ENCODE results near the gene IL16.

IL16 gene

GRCh38 chr15:81258455-81258854 lies 61.8 kb downstream of the IL16 start:
- DNase-seq, result no peak

GRCh38 chr15:81259760-81260298 lies 63.1 kb downstream of the IL16 start:
- DNase-seq, result no peak

GRCh38 chr15:81261172-81261811 lies 64.6 kb downstream of the IL16 start:
- no peak for DNase-seq

- no peak for DNase-seq
Observed at GRCh38 chr15:81263477-81263876, 66.8 kb downstream of the IL16 start.

GRCh38 chr15:81264072-81264857 lies 67.6 kb downstream of the IL16 start:
- DNase-seq, result no peak

GRCh38 chr15:81265256-81265943 lies 68.7 kb downstream of the IL16 start:
- DNase-seq, result peak; percentile 9

GRCh38 chr15:81265944-81266775 lies 69.5 kb downstream of the IL16 start:
- peak; percentile 93 for DNase-seq

- DNase-seq, result no peak
Observed at GRCh38 chr15:81268340-81268739, 71.7 kb downstream of the IL16 start.

- peak; percentile 20 for DNase-seq
Observed at GRCh38 chr15:81268881-81269601, 72.4 kb downstream of the IL16 start.

- no peak for DNase-seq
Observed at GRCh38 chr15:81270188-81270587, 73.5 kb downstream of the IL16 start.

GRCh38 chr15:81270781-81271491 lies 74.3 kb downstream of the IL16 start:
- no peak for DNase-seq

GRCh38 chr15:81271761-81272644 lies 75.3 kb downstream of the IL16 start:
- DNase-seq, result no peak

- no peak for DNase-seq
Observed at GRCh38 chr15:81273200-81273599, 76.5 kb downstream of the IL16 start.

- no peak for DNase-seq
Observed at GRCh38 chr15:81273855-81274254, 77.2 kb downstream of the IL16 start.

- DNase-seq, result no peak
Observed at GRCh38 chr15:81274255-81274654, 77.6 kb downstream of the IL16 start.

GRCh38 chr15:81274931-81275707 lies 78.4 kb downstream of the IL16 start:
- DNase-seq, result peak; percentile 93

- DNase-seq, result no peak
Observed at GRCh38 chr15:81275711-81276392, 79.2 kb downstream of the IL16 start.

GRCh38 chr15:81276967-81277366 lies 80.3 kb downstream of the IL16 start:
- DNase-seq, result no peak

- DNase-seq, result no peak
Observed at GRCh38 chr15:81277851-81278250, 81.2 kb downstream of the IL16 start.
